Endothelial cell of umbilical vein (primary cell): ENCODE results near the gene L3MBTL4. TPM values are rescaled to one million over a fixed set of nuclear protein-coding genes. Genes with fewer than 3 reads are reported as not detected.

Experiments used
- BruUV-seq: library from RNA; stranded (reverse); fragments of 400-500 nt; replicated peaks from 2 replicates; lab custom pipeline; 2021; lab: Mats Ljungman, UMichigan
- CTCF ChIA-PET: fragments of 300-600, 350-600 bp; sonication (Branson Sonifier 250); formaldehyde crosslinking; loops from one replicate; lab custom pipeline; 2021; ENCODE audit warnings: antibody characterized with exemption, inconsistent platforms; lab: Charles Lee
- POLR2A ChIA-PET: fragments of 300-600, 350-600 bp; sonication (Branson Sonifier 250); formaldehyde crosslinking; loops from one replicate; lab custom pipeline; 2021; ENCODE audit warnings: antibody characterized with exemption, inconsistent platforms; lab: Charles Lee
- DNase-seq: peaks from one replicate; pipeline ENCODE4 v3.0.0-alpha.2; 2011; ENCODE audit warnings: low read depth, low spot score
- FAIRE-seq: peaks from 2 replicates; lab custom pipeline; 2011; peaks lifted over from hg19 to GRCh38; lab: Jason Lieb, UNC
- H2AFZ ChIP-seq: 2 replicates; pipeline ENCODE4 v1.6.0; 2012; ENCODE audit warnings: low read depth, low read length, control low read depth, inconsistent platforms
- H3K27ac ChIP-seq: 2 replicates; pipeline ENCODE4 v1.5.1; 2011; ENCODE audit warnings: low read depth, mild to moderate bottlenecking, control low read depth, low read length, moderate library complexity; ENCODE audit not compliant: insufficient read depth
- H3K27me3 ChIP-seq, 2 experiments: 2 replicates each; pipeline versions ENCODE4 v1.6.0 to v1.6.1; 2011; ENCODE audit warnings: low read length in 2 of 2, mixed read lengths in 1 of 2; ENCODE audit not compliant: control insufficient read depth in 2 of 2, insufficient read depth in 2 of 2
- H3K36me3 ChIP-seq, 2 experiments: 2 replicates in 1 of 2; 3 replicates in 1 of 2; pipeline ENCODE4 v1.5.1; 2011; ENCODE audit warnings: low read length in 2 of 2, mild to moderate bottlenecking in 1 of 2, moderate library complexity in 1 of 2; ENCODE audit not compliant: control insufficient read depth in 2 of 2, insufficient read depth in 2 of 2; ENCODE audit errors: extremely low read depth in 1 of 2
- H3K4me1 ChIP-seq: 3 replicates; pipeline ENCODE4 v1.5.1; 2011; ENCODE audit warnings: mild to moderate bottlenecking, low read length; ENCODE audit not compliant: control insufficient read depth, insufficient read depth; ENCODE audit errors: extremely low read depth
- H3K4me2 ChIP-seq: 2 replicates; pipeline ENCODE4 v1.6.1; 2011; ENCODE audit warnings: low read length, control low read depth, mixed read lengths; ENCODE audit not compliant: insufficient read depth
- H3K4me3 ChIP-seq, 3 experiments: fragments of 200-600 bp in 1 of 3; sonication (generic), shearing (Covaris generic) in 1 of 3; replicated peaks in 1 of 3; 2 replicates each; pipeline ENCODE4 v1.5.1; 2011 to 2016; ENCODE audit warnings: control low read depth in 3 of 3, low read length in 3 of 3, mild to moderate bottlenecking in 2 of 3, inconsistent platforms in 1 of 3, low read depth in 1 of 3, moderate library complexity in 1 of 3; ENCODE audit not compliant: insufficient read depth in 1 of 3
- H3K79me2 ChIP-seq: 2 replicates; pipeline ENCODE4 v1.6.0; 2012; ENCODE audit warnings: low read length, inconsistent platforms; ENCODE audit not compliant: control insufficient read depth, insufficient read depth
- H3K9ac ChIP-seq: replicated peaks from 2 replicates; pipeline ENCODE3; 2011; ENCODE audit warnings: low read length, control low read depth; ENCODE audit not compliant: insufficient read depth; ENCODE audit errors: extremely low read depth
- H3K9me1 ChIP-seq: replicated peaks from 3 replicates; pipeline ENCODE4 v1.6.0; 2011; ENCODE audit warnings: mild to moderate bottlenecking, low read length; ENCODE audit not compliant: control insufficient read depth, insufficient read depth; ENCODE audit errors: extremely low read depth
- H3K9me3 ChIP-seq: replicated peaks from 2 replicates; pipeline ENCODE4 v1.5.1; 2012; ENCODE audit warnings: low read length, inconsistent platforms; ENCODE audit not compliant: control insufficient read depth, insufficient read depth
- H4K20me1 ChIP-seq: replicated peaks from 2 replicates; pipeline ENCODE3; 2011; ENCODE audit warnings: mild to moderate bottlenecking, low read length; ENCODE audit not compliant: control insufficient read depth, insufficient read depth; ENCODE audit errors: extremely low read depth
- EZH2 ChIP-seq: IDR thresholded peaks from 2 replicates; pipeline ENCODE4 v1.6.1; 2012; ENCODE audit warnings: borderline replicate concordance, low read depth, mild to moderate bottlenecking, moderate library complexity, low read length, inconsistent platforms; ENCODE audit not compliant: severe bottlenecking
- FOS ChIP-seq: IDR thresholded peaks from 2 replicates; pipeline ENCODE4 v1.6.1; 2011; ENCODE audit warnings: mild to moderate bottlenecking, low read length, moderate library complexity, borderline replicate concordance; ENCODE audit not compliant: insufficient read depth
- GATA2 ChIP-seq: IDR thresholded peaks from 2 replicates; pipeline ENCODE4 v1.7.0; 2011; ENCODE audit warnings: low read depth, mild to moderate bottlenecking, moderate library complexity, mixed read lengths, low read length; ENCODE audit not compliant: insufficient read length, insufficient read depth
- JUN ChIP-seq: IDR thresholded peaks from 2 replicates; pipeline ENCODE4 v1.6.1; 2011; ENCODE audit warnings: borderline replicate concordance, low read depth; ENCODE audit not compliant: insufficient read length, insufficient read depth
- MYC ChIP-seq: IDR thresholded peaks from one replicate; pipeline ENCODE4 v1.6.1; 2011; ENCODE audit warnings: mild to moderate bottlenecking, low read depth, low read length
- POLR2A ChIP-seq: IDR thresholded peaks from 2 replicates; pipeline ENCODE4 v1.6.1; 2012; ENCODE audit warnings: low read depth, mild to moderate bottlenecking, control low read depth, low read length
- POLR2AphosphoS5 ChIP-seq: IDR thresholded peaks from 2 replicates; pipeline ENCODE4 v1.6.1; 2012; ENCODE audit warnings: low read depth, mild to moderate bottlenecking, control low read depth, low read length, moderate library complexity; ENCODE audit not compliant: insufficient read depth
- dilution Hi-C: fragments of 300-500 bp; cut with MboI; formaldehyde crosslinking; loops from one replicate; pipeline ENCODE4 v1.15.0; 2019; ENCODE audit warnings: low sequenced_read_pairs; ENCODE audit not compliant: extremely low pct_ligation_motif_present
- intact Hi-C: fragments of 100-400 bp; cut with micrococcal nuclease; formaldehyde crosslinking; loops from one replicate; pipeline ENCODE4 v1.10.0; 2022
- polyA plus RNA-seq, 4 experiments: library from polyadenylated mRNA; depleted of rRNA in 3 of 4; stranded (reverse) in 3 of 4; unstranded in 1 of 4; fragments of >200 nt; gene quantifications; 2 replicates each; pipeline versions ENCODE4 v1.2.1 to v1.2.3, GENCODE V29; 2011 to 2012; ENCODE audit warnings: missing spikeins in 1 of 4
- total RNA-seq: library from RNA; stranded (reverse); gene quantifications from 2 replicates; pipeline ENCODE4 v1.2.3, GENCODE V29; 2021
- TF ChIP-seq, protein P1 (sequence below), 2 donors: IDR thresholded peaks; 1 replicate in 1 of 2; 2 replicates in 1 of 2; pipeline ENCODE4 v1.5.1; 2011; ENCODE audit warnings: low read length in 2 of 2, mild to moderate bottlenecking in 2 of 2, moderate library complexity in 2 of 2, control low read depth in 1 of 2, inconsistent platforms in 1 of 2, low read depth in 1 of 2; ENCODE audit not compliant: insufficient read depth in 1 of 2; ENCODE audit errors: extremely low read depth in 1 of 2
- TF ChIP-seq, protein P2 (sequence below): IDR thresholded peaks from 2 replicates; pipeline ENCODE4 v1.6.1; 2011; ENCODE audit not compliant: insufficient read depth, insufficient read length

The L3MBTL4 gene
- total and polyA plus RNA-seq, 2 donors (not counting 3 experiments of a cell fraction or from before 2014, with no cell fraction given), result 0.80 TPM; not detected in 1

DNA sequence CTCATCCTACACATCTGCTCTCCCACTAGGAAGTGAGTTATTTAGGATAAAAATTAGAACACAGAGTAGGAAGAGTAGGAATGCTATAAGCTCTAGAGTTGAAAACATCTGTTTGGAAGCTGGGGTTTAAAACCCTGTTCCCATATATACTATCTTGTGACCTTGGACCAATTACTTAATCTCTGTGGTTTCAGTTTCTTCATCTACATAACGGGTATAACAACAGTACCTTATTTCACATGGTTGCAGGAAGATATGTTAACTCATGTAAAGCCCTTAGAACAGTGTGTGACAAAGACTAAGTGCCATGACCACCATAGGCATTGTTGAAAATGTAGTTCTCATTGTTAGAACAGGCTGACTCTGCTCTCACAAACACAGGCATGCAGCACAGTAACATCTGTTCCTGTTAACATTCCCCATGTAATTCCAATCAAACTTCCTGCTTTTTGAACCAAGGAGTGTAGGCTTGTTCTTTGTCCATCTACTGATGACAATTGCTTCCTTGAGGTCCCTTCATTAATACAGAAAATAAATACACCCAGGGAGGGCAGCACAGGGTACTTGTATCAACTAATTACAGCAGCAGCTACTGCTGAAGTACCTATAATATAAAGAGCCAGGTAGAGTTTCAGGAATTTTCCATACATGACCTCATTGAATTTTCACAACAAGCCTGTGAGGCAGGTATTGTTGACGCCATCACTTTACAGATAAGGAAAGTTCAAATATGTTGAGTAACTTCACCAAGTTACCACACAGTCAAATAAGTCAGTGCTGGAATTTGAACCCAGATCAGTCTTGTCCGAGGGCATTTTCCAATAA lies 204.2 kb downstream of the L3MBTL4 start:
- Histone ChIP-seq H2AFZ (no peak overlapping the region), H3K9me1 (no peaks in the 10 kb centered on the region), H3K27me3 (no peaks in the 10 kb centered on the region), H3K36me3 (no peaks in the 10 kb centered on the region), H3K9me3 (no peaks in the 10 kb centered on the region), H3K4me2 (no peak overlapping the region), H3K4me3 (no peak overlapping the region), H3K79me2 (no peaks in the 10 kb centered on the region), H3K9ac (no peak overlapping the region), H3K27ac (no peak overlapping the region), H4K20me1 (no peaks in the 10 kb centered on the region), H3K4me1 (no peaks in the 10 kb centered on the region)
- no TSS peak for BruUV-seq
- CTCF ChIA-PET, result no interaction called here
- dilution Hi-C loops (no loop called here), intact Hi-C loops (loop anchor here (10.0 kb wide), 1 partner anchor 226 kb away; no protein-coding TSS in a partner anchor)
- POLR2A ChIA-PET, result no interaction called here
- DNase-seq (no peak), FAIRE-seq (no peak)
- TF ChIP-seq GATA2, result no peak
- TF ChIP-seq MYC, result no peak
- no peak for TF ChIP-seq POLR2AphosphoS5

DNA sequence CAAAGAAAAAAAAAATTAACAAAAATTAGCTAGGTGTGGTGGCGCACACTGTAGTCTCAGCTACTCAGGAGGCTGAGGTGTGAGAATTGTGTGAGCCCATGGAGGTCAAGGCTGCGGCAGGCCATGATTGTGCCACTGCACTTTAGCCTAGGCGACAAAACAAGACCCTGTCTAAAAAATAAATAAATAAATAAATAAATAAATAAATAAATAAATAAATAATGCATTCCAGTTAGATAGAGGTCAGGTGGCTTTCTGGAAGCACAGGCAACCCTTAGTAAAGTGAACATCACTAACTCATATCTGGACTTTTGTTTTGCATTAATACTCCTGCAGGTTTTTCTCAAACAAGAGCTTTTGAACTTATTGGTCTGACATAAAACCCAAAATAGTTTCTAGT lies 206.8 kb downstream of the L3MBTL4 start:
- H3K4me2 ChIP-seq, result no peak overlapping the region

More for the DNA sequence above, 206.8 kb downstream of the L3MBTL4 start:
- no TSS peak for BruUV-seq
- dilution Hi-C loops, result no loop called here
- Histone ChIP-seq H4K20me1 (no peaks in the 10 kb centered on the region), H3K9me1 (no peaks in the 10 kb centered on the region), H3K36me3 (no peaks in the 10 kb centered on the region), H3K79me2 (no peaks in the 10 kb centered on the region), H3K27me3 (no peaks in the 10 kb centered on the region), H2AFZ (no peak overlapping the region), H3K9me3 (no peaks in the 10 kb centered on the region), H3K4me1 (no peaks in the 10 kb centered on the region), H3K27ac (no peak overlapping the region), H3K4me3 (no peak overlapping the region), H3K9ac (no peak overlapping the region)
- FAIRE-seq (no peak), DNase-seq (no peak)
- CTCF ChIA-PET, result interaction anchor here (1.0 to 2.9 kb wide), 2 partner anchors 8 to 11 kb away, joined by 3 to 14 read pairs; no protein-coding TSS in a partner anchor
- POLR2A ChIA-PET, result no interaction called here
- intact Hi-C loops, result no loop called here
- no peak for TF ChIP-seq FOS
- TF ChIP-seq, protein P1, sequence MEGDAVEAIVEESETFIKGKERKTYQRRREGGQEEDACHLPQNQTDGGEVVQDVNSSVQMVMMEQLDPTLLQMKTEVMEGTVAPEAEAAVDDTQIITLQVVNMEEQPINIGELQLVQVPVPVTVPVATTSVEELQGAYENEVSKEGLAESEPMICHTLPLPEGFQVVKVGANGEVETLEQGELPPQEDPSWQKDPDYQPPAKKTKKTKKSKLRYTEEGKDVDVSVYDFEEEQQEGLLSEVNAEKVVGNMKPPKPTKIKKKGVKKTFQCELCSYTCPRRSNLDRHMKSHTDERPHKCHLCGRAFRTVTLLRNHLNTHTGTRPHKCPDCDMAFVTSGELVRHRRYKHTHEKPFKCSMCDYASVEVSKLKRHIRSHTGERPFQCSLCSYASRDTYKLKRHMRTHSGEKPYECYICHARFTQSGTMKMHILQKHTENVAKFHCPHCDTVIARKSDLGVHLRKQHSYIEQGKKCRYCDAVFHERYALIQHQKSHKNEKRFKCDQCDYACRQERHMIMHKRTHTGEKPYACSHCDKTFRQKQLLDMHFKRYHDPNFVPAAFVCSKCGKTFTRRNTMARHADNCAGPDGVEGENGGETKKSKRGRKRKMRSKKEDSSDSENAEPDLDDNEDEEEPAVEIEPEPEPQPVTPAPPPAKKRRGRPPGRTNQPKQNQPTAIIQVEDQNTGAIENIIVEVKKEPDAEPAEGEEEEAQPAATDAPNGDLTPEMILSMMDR (IDR thresholded peaks at IDR 0.05; ENCODE audit: extremely low read depth in 1 of 2, insufficient read depth in 1 of 2, low read depth in 1 of 2, low read length in 2 of 2), result no peak
- TF ChIP-seq, protein P2, sequence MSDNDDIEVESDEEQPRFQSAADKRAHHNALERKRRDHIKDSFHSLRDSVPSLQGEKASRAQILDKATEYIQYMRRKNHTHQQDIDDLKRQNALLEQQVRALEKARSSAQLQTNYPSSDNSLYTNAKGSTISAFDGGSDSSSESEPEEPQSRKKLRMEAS, result no peak
- no peak for TF ChIP-seq EZH2
- no peak for TF ChIP-seq MYC
- no peak for TF ChIP-seq POLR2AphosphoS5
- no peak for TF ChIP-seq GATA2
- TF ChIP-seq JUN, result no peak
- TF ChIP-seq POLR2A, result no peak
